GM12874 (cell line): ENCODE measurements around the gene ARL3.

ENCODE experiments used
- TF ChIP-seq, protein P1 (sequence below): IDR thresholded peaks from 2 replicates; pipeline ENCODE4 v1.5.1; 2011; ENCODE audit warnings: low read depth, mild to moderate bottlenecking, control low read depth, low read length, moderate library complexity; ENCODE audit not compliant: insufficient read depth

ARL3 gene

DNA sequence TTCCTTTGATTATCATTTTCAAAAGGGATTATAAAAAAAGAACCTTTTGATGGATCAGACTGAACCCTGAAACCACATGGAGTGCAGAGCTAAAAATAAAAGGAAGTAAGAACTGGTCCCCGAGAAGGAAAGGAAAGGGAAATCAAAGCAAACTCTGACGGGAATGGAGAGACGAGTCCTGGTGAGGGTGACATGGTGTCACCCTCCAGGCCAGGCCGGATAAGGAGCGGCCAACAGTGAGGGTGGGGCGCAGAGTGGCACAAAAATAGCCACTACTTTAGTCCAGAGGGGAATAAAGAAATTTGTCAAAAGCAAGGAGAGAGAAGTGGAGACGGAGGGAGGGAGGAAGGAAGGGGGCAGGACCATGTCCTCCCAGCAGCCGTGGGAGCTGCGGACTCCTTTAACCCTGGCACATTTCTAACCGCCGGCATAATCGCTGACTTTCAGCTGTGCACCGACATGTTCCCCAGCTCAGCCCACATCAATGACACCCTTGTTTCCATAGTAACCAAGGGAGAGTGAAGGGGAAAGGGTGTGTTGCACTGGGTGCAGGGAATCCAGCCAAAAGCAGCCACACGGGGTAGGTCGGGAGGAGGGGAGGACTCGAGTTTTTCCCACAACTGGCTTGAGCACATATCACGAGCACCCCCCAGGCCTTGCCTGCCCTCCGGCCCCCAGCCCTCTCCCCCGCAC lies 40.2 kb downstream of the ARL3 start:
- TF ChIP-seq, protein P1, sequence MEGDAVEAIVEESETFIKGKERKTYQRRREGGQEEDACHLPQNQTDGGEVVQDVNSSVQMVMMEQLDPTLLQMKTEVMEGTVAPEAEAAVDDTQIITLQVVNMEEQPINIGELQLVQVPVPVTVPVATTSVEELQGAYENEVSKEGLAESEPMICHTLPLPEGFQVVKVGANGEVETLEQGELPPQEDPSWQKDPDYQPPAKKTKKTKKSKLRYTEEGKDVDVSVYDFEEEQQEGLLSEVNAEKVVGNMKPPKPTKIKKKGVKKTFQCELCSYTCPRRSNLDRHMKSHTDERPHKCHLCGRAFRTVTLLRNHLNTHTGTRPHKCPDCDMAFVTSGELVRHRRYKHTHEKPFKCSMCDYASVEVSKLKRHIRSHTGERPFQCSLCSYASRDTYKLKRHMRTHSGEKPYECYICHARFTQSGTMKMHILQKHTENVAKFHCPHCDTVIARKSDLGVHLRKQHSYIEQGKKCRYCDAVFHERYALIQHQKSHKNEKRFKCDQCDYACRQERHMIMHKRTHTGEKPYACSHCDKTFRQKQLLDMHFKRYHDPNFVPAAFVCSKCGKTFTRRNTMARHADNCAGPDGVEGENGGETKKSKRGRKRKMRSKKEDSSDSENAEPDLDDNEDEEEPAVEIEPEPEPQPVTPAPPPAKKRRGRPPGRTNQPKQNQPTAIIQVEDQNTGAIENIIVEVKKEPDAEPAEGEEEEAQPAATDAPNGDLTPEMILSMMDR, result no peak

DNA sequence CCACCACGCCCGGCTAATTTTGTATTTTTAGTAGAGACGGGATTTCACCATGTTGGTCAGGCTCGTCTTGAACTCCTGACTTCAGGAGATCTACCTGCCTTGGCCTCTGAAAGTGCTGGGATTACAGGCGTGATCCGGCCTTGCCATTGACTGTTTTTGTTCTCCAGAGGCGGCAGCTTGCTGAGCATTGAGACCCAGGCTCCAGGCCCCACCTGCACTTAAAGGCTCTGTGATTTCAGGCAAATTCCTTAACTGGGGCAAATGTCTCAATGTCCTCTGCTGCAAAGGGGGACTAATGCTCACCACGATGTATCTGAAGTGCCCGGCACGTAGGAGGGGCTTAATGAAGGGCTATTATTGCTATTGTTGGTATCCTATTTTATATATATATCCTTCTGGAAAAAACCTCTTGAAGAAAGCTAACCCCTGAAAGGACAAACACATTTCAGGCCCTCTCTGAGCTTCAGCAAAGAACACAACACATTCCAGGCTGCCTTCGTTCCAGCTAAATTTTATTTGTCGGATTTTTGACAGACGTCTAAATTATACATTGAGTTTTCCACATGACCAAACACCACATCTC lies 40.9 kb downstream of the ARL3 start:
- TF ChIP-seq, protein P1, result no peak

DNA sequence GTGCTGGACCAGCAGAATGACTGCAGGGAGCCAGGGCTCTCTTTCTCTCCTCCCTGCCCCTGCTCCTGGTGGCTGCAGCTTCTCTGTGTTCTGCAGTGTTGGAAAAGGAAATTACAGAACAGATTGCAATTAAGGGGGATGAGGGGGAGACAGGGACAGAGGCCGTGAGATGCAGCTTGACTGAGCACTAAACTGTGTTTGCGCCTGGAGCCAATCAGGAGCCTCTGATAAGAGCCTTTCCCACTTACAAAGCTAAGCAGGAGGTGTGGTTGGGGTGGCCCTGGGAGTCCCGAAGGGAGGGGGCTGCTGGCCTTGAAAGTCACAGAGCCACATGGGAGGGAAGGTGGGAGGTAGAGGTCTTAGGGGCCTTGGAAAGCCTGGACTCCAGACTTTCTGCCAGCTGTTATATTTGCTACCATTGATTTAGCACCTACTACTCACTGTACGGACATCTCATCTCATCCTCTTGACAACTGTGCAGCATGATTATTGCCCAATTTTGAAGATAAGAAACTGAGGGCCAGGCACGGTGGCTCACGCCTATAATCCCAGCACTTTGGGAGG lies 43.2 kb downstream of the ARL3 start:
- TF ChIP-seq, protein P1, result no peak

DNA sequence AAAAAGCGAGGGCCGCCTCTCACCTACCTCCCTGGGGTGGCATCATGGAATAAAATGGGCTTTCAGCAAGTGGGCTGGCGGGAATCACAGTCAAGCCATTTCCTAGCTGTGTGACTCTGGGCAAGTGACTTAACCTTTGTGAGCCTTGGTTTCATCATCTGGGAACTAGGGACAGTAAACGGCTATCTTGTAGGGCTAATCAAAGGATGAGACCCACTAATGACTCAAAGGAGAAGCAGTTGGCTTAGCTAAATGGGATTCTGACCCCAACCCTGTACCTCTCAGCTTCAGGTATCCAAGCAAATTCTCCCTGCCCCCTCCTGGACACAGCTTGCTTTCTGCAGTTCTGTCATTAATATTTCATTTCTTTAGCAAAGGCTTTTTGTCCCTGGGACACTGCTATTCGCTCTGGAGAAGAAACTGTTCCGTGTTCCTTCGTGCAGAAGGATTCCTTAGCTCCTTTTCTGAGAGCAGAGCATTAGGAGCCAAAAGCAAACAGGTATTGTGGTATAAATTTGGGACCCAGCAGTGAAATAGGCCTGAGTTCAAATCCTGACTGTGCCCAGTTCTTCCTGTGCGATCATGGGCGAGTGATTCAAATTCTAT lies 44.0 kb downstream of the ARL3 start:
- TF ChIP-seq, protein P1, result no peak

DNA sequence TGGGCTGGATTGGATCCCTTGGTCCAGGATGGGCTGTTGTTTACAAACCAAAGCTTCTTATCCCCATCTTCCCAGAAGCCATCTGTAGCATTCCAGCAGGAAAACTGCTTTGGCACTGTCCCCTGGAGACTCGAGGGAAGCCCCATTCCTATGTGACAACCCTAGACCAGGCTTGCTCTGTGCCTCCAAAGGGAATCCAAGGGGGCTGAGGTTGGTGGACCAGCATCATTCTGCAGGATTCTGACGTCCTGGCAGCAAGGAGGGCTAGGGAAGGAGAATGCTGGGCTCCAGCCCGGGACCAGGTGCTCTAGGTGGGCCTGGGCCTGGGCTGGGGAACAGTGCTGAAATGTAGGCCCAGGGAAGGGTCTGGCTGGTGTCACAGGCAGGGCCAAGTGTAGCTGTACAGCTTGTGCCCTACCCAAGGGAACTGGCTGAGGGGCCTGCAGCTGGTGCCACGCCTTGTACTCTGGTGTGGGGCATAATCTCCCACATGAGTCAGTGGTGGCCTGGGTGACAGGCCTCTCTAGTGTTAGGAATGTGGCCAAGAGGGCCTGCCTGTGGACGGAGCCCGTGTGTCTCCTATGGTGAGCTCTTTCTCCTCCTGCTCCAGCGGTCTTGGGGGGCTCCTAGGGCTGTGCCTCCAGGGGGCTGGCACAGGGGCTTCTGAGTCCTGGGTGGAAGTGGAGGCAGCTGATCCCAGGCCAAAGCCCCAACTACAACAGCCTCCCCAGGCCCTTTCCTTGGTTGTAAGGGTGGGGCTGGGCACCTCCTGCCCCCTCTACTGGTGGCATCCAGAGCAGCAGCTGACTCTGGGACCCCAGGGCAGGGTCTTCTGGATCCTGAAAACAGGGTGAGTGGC lies 44.8 kb downstream of the ARL3 start:
- TF ChIP-seq, protein P1, result peak; percentile 59

DNA sequence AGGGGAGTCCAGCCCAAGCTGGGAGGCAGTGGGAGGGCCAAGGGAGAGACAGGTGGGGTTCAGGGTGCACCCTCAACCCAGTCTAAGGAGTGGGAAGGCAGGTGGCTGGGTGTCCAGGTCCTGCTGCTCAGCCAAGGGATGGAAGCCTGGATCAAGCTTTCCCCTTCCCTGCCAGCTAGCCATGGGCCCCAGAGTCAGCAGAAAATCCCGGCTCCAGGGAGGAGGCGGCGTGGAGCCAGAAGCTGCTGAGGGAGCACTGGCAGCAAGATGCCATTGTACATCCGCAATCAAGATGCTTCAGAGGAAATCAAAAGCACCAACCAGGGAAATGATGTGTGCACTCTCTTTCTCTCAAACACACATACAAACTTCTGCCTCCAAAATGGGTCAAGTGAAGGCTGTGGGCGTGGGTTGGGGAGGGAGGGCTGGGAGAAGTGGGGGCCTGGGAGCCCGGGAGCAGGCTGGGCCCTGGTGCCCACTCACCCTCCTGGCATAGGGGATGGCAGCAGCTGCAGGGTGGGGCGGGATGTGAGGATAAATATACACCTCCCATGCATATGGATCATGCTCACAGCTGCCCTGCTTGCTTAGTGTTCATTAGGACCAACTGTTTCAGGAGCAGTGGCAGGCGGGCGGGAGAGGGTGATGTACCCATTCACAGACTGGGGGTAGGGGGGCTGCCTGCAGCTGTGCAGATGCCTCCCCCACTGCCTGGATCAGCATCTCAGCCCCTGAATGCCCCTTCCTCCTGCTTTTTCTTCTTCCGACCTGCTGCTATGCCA lies 45.7 kb downstream of the ARL3 start:
- TF ChIP-seq, protein P1, result no peak
